IPS DF 6.9 (cell line): Measurements from ENCODE around the gene COL4A2.

ENCODE experiments used
- DNase-seq: peaks from one replicate; pipeline ENCODE4 v3.0.0-alpha.2; 2013; ENCODE audit warnings: low read depth, low spot score
- H3K27ac ChIP-seq: one replicate; pipeline ENCODE4 v1.5.1; 2013; ENCODE audit warnings: low read length, control low read depth
- H3K27me3 ChIP-seq: 2 replicates; pipeline ENCODE4 v1.6.1; 2013; ENCODE audit warnings: mild to moderate bottlenecking, low read length; ENCODE audit not compliant: control insufficient read depth, insufficient read depth
- H3K36me3 ChIP-seq: 2 replicates; pipeline ENCODE4 v1.6.1; 2013; ENCODE audit warnings: low read length; ENCODE audit not compliant: control insufficient read depth, insufficient read depth
- H3K4me1 ChIP-seq: 2 replicates; pipeline ENCODE4 v1.6.1; 2013; ENCODE audit warnings: low read length; ENCODE audit not compliant: control insufficient read depth, insufficient read depth
- H3K4me3 ChIP-seq: 2 replicates; pipeline ENCODE4 v1.5.1; 2013; ENCODE audit warnings: mild to moderate bottlenecking, low read length
- H3K9me3 ChIP-seq: 2 replicates; pipeline ENCODE4 v1.6.1; 2013; ENCODE audit warnings: low read length, inconsistent platforms; ENCODE audit not compliant: control insufficient read depth, insufficient read depth
- WGBS: extraction: QIAGEN DNeasy Blood & Tissue Kit; methylation state at CpG from one replicate; pipeline ENCODE4 v1.1.7; 2013; ENCODE audit warnings: mixed read lengths, missing lambda C conversion rate; ENCODE audit not compliant: insufficient read length, insufficient coverage; 5-methylcytosine and 5-hydroxymethylcytosine counted together

Gene COL4A2

GRCh38 chr13:110366733-110367132, 59.6 kb downstream of the COL4A2 start:
- no peak for DNase-seq
- H3K4me3 ChIP-seq = no peak overlapping the region
- no CpG with 5 or more reads among the region's 3 CpGs for WGBS
- H3K27me3 ChIP-seq = no peaks in the 10 kb centered on the region
- no peak overlapping the region for H3K27ac ChIP-seq
- H3K36me3 ChIP-seq = no peaks in the 10 kb centered on the region
- no peaks in the 10 kb centered on the region for H3K4me1 ChIP-seq
- H3K9me3 ChIP-seq = no peaks in the 10 kb centered on the region

- DNase-seq = no peak
- Histone ChIP-seq H3K4me3 (no peak overlapping the region), H3K4me1 (no peaks in the 10 kb centered on the region), H3K36me3 (no peaks in the 10 kb centered on the region), H3K27ac (no peak overlapping the region), H3K27me3 (no peaks in the 10 kb centered on the region), H3K9me3 (no peaks in the 10 kb centered on the region)
- WGBS = no CpG with 5 or more reads among the region's 4 CpGs
These were observed 60.5 kb downstream of the COL4A2 start for GRCh38 chr13:110367620-110368019.

GRCh38 chr13:110368408-110368807, 61.3 kb downstream of the COL4A2 start:
- Histone ChIP-seq H3K9me3 (no peaks in the 10 kb centered on the region), H3K4me3 (no peak overlapping the region), H3K4me1 (no peaks in the 10 kb centered on the region), H3K27ac (no peak overlapping the region), H3K36me3 (no peaks in the 10 kb centered on the region), H3K27me3 (no peaks in the 10 kb centered on the region)
- WGBS = no CpG with 5 or more reads among the region's 2 CpGs
- no peak for DNase-seq

GRCh38 chr13:110369400-110369799, 62.3 kb downstream of the COL4A2 start:
- H3K27ac ChIP-seq = no peak overlapping the region
- DNase-seq = no peak
- no peaks in the 10 kb centered on the region for H3K27me3 ChIP-seq
- no peaks in the 10 kb centered on the region for H3K9me3 ChIP-seq
- no peaks in the 10 kb centered on the region for H3K4me1 ChIP-seq
- H3K36me3 ChIP-seq = no peaks in the 10 kb centered on the region
- H3K4me3 ChIP-seq = no peak overlapping the region
- WGBS = no CpG with 5 or more reads among the region's 5 CpGs

- H3K4me3 ChIP-seq = no peak overlapping the region
- H3K4me1 ChIP-seq = no peaks in the 10 kb centered on the region
- no CpG with 5 or more reads among the region's 20 CpGs for WGBS
- H3K27ac ChIP-seq = no peak overlapping the region
- DNase-seq = no peak
- no peaks in the 10 kb centered on the region for H3K36me3 ChIP-seq
- H3K9me3 ChIP-seq = no peaks in the 10 kb centered on the region
- H3K27me3 ChIP-seq = no peaks in the 10 kb centered on the region
These were observed 64.7 kb downstream of the COL4A2 start for GRCh38 chr13:110371550-110372465.

- Histone ChIP-seq H3K4me1 (no peaks in the 10 kb centered on the region), H3K36me3 (no peaks in the 10 kb centered on the region), H3K27me3 (no peaks in the 10 kb centered on the region), H3K4me3 (no peak overlapping the region), H3K9me3 (no peaks in the 10 kb centered on the region), H3K27ac (no peak overlapping the region)
- DNase-seq = no peak
These were observed 65.6 kb downstream of the COL4A2 start for GRCh38 chr13:110372676-110373075.

GRCh38 chr13:110373617-110374016, 66.5 kb downstream of the COL4A2 start:
- Histone ChIP-seq H3K4me1 (no peaks in the 10 kb centered on the region), H3K36me3 (no peaks in the 10 kb centered on the region), H3K27ac (no peak overlapping the region)

GRCh38 chr13:110374431-110375370, 67.6 kb downstream of the COL4A2 start:
- Histone ChIP-seq H3K27me3 (no peaks in the 10 kb centered on the region), H3K9me3 (no peaks in the 10 kb centered on the region), H3K4me3 (no peak overlapping the region), H3K27ac (no peak overlapping the region), H3K4me1 (peaks cover 3% of the 10 kb centered on the region), H3K36me3 (no peaks in the 10 kb centered on the region)
- WGBS = no CpG with 5 or more reads among the region's 10 CpGs
- DNase-seq = no peak

More at GRCh38 chr13:110373617-110374016, 66.5 kb downstream of the COL4A2 start:
- no peaks in the 10 kb centered on the region for H3K27me3 ChIP-seq
- H3K4me3 ChIP-seq = no peak overlapping the region
- no peaks in the 10 kb centered on the region for H3K9me3 ChIP-seq
- WGBS = no CpG with 5 or more reads among the region's 9 CpGs
- no peak for DNase-seq

GRCh38 chr13:110376120-110376519, 69.0 kb downstream of the COL4A2 start:
- no CpG with 5 or more reads among the region's 5 CpGs for WGBS
- Histone ChIP-seq H3K27ac (no peak overlapping the region), H3K9me3 (no peaks in the 10 kb centered on the region), H3K27me3 (no peaks in the 10 kb centered on the region), H3K4me3 (no peak overlapping the region), H3K4me1 (peaks cover 6% of the 10 kb centered on the region), H3K36me3 (no peaks in the 10 kb centered on the region)
- DNase-seq = no peak

- H3K4me1 ChIP-seq = peaks cover 6% of the 10 kb centered on the region
- no peak overlapping the region for H3K27ac ChIP-seq
These were observed 70.2 kb downstream of the COL4A2 start for GRCh38 chr13:110377178-110377825.

More at GRCh38 chr13:110377178-110377825, 70.2 kb downstream of the COL4A2 start:
- Histone ChIP-seq H3K4me3 (no peak overlapping the region), H3K9me3 (no peaks in the 10 kb centered on the region), H3K36me3 (no peaks in the 10 kb centered on the region), H3K27me3 (no peaks in the 10 kb centered on the region)
- no CpG with 5 or more reads among the region's 6 CpGs for WGBS
- no peak for DNase-seq
